NCI-H1092 (cell line): ENCODE data around the gene CCDC170.

ENCODE experiments used
- DNase-seq: peaks from one replicate; lab custom pipeline; 2025; lab: John Stamatoyannopoulos, UW

Gene CCDC170

DNA sequence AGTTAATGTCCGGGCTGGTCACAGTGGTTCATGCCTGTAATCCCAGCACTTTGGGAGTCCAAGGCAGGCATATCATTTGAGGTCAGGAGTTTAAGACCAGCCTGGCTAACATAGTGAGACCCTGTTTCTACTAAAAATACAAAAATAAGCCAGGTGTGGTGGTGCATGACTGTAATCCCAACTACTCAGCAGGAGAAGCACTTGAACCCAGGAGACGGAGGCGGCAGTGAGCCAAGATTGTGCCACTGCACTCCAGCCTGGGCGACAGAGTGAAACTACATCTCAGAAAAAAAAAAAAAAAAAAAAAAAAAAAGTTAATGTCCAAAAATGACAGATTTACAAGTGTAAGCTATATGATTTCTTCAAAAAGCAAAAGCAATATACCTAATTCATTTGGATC is 124.9 kb downstream of the CCDC170 start:
- no peak for DNase-seq

DNA sequence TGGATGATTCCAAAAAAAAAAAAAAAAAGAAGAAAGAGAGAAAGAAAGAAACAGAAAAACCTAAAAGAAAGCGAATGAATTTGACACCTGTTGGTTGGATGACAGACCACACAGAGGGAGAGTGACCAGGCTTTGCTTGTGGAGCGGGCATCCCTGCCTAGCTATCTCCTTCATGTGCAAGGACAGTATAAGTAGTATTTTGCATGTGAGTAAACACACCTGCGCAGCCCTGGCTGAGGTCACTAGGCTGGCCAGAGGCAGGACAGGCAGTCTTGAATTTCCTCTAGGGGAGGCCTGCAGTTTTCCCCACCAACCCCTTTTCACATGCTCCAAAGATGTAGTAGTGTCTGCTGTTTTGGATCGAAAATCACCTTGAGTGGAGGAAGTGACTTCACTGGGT is 126.4 kb downstream of the CCDC170 start:
- no peak for DNase-seq

DNA sequence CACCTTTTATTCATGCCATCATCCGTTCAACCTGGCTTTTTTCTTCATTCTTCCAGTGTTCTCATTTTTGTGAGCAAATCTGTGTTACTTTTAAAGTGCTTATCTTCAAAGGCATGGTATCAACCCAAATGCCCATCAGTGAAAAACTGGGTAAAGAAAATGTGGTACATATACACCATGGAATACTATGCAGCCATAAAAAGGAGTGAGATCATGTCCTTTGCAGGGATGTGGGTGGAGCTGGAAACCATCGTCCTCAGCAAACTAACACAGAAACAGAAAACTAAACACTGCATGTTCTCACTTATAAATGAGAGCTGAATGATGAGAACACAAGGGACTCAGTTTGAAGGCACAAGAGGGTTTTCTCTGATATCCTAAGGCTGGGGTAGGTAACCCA is 130.3 kb downstream of the CCDC170 start:
- no peak for DNase-seq

DNA sequence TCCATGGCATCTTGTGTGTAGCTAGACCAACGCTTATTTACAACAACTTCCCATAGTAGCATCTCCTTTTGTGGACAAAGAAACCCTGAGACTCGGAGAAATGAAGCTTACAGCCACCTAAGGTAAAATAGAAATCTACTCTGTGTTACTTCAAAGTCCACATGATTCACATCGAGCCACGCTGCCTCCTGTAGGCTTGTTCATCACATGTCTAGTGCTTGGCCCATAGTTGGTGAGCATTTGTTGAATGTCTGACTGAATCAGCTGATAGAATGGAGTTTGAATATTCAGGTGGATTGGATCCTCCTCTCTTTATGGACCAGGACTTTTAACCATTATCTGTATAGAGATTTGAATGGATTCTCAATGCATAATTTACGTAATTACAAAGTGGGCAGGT is 130.7 kb downstream of the CCDC170 start:
- no peak for DNase-seq

DNA sequence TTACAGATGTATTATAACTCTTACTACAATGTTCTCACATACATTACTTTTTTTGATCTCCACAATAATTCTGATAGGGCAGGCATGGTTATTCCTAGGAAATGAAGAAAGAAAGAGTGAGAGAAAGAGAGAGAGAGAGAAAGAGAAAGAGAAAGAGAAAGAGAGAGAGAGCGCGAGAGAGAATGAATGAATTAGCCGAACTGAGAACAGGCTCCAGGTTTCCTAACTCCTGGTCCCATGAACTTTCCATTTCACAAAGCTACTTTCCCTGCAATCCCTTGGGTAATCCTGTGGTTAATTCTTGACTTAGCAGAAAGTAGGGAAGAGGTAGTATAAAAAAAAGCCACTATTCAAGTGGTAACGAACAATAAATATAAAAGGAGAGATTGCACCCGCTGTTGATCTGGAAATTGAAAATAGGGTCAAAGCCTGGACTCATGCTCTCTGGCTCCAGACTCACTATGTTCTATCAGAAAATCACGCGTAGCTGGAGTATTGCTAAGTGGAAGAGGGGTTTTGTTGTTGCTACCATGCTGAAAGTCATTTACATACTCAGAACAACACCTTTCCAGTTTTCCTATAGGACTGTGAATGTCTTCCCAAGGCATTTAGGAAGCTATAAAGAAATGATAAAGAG is 131.2 kb downstream of the CCDC170 start:
- no peak for DNase-seq

DNA sequence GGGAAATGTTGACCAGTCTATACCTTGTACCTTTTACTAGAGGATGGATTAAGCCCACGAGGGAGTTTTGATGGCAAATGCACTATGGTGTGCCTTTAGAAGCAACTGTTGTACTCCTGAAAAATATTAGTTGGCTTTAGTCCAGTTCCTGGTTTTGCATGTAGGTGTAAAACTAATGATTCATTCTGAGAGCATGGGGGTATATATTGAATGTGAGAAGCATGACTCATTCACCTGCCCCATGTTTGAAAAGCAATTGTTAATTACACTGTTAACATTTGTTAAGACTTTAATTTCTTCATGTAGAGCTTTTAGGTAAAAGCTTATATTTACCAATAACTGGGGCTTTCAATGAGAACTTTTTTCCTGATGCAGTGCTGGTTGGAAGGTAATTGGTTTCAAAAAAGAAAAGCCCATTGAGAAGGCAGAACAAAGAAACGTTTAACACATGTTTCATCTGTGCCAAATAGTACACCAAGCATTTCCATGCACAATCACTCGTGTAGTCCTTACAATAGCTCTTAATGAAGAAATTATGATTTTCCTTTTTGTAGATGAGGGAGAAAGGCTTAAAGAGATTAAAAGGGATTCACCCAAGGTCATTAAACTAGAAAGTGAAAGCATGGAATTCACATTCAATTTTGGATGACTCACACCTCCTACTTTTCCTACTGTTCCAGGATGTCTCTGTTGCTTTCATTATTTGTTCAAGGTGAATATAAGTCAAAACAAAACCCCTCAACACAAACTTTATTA is 134.1 kb downstream of the CCDC170 start:
- DNase-seq: no peak

DNA sequence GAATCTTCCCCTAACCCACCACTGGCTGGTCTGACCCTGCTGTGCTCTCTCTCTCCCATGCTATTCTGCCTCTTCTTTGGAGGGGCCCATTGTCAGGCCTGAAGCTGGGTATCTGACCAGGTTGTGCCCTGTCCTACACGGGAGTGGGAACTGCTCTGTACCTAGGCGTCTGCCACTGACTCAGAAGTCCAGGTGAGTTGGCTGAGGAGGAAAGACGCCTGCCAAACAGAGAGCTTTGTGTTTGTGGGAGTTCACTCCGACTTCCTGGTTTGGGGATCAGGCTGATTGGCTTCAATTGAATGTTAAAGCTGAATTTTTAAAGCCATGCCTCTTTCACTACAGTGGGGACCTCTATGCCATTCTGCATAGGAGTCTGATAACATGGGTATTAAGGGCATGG is 136.0 kb downstream of the CCDC170 start:
- DNase-seq: no peak

DNA sequence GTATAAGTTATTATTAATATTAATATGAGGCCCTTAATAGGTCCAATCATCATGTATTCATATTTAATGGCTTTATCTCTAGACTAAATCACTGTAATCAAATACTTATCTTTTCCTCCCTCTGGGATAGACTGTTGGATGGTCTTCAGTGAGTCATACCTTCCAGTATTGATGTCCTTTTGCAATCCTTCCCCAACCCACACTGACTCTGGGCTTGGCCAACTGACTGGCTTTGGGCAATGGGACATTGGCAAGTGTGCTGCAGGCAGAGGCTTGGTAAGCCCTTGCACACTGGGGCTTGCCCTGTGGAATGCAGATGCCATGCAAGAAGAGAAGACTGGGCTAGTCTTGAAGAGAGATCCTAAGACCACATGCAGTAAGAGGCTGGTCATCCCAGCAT is 136.6 kb downstream of the CCDC170 start:
- no peak for DNase-seq

DNA sequence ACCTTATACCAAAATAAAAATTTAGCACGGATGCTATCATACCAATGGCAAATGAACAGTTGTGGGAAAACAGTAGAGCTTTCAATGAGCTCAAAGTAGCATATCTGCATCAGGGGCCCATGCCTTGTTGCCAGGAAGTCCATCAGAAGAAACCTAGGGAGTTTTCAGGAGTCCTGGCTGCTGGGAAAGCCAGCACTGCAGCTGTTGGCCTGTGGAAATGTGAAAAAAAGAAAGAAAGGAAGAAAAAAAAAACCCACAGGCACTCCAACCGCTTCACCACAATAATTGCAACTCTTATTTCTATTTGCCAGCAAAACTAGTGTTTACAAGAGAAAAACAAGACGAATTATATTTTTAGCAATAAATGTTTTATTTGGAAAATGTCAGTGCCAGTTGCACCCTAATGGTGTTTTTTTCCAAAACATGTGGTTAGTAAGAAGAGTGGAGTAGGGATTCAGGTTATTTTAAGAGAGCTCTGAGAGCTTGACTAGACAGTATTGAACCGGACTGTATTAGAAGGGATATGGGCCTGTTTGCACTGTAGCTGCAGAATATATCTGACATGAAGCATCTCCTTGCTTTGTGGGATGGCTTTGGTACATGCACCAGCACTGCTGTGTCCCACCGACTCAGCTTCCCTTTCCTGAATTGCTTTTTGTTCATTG is 137.3 kb downstream of the CCDC170 start:
- DNase-seq: no peak

DNA sequence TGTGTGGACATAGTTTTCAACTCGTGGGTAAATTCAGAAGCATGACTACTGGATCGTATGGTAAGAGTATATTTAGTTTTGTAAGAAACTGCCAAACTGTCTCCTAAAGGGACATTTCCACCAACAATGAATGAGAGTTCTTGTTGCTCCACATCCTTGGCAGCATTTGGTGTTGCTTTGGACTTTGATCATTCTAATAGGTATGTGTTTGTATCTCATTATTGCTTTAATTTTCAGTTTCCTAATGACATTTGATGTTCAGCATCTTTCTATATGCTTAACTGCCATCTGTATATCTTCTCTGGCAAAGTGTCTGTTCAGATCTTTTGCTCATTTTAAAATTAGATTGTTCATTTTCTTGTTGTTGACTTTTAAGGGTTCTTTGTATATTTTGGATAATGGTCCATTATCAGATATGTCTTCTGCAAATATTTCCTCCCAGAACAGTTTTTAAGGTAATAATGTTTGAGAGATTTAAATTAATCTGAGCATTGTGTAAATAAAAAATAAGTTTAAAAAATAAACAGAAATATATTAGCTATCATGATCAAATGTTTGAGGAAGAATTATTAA is 138.7 kb downstream of the CCDC170 start:
- DNase-seq: no peak

DNA sequence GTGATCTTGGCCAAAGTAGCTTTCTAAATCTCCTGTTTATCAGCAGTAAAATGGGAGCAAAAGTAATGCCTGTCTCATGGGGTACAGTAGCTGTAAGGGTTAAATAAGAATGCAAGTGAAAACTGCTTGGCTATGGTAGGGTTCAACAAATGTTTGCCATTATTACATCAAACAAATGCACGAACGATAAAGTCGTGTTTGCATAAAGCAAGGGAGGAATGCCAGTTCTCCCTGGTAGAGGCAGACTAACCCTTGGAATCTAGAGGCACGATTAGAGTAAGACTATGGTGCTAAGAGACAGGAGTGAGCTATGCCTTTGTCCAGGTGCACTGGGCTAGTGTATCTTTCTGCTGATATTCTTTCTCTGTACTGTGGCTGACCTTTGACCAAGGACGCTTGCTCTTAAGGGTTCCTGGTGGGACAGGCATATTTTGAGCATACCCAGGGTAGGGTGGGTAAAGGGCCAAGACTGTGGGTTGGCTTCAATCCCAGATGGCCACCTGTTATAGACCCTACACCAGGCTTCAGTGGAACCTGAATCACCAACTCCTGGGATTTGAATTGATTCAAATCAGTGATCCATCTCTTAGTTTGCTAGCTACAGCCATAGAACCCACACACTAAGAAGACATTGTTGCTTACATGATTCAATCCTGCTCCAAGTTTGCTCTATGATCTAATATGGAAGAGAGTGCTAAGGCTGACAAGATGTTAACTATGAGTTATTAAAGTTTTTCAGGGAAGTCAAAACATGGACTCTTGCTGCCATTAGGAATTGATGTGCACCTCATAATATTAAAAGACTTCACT is 139.9 kb downstream of the CCDC170 start:
- no peak for DNase-seq

DNA sequence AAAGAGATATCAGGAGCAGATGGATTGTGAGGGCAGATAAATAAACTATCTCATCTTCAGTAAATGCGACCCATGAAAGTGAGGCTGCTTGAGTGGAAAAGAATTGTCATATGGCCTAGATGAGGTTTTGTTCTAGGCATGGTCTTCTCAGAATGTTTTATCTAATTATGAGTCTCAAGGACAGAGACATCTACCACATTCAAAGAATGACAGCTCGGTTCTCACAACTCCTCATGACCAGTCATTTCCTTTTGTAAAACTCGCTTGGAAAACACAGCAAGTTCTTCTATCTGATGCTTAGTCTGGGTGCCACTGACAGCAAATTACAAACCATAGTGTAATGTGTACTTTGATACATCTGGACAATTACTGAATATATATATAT is 140.5 kb downstream of the CCDC170 start:
- DNase-seq: no peak

DNA sequence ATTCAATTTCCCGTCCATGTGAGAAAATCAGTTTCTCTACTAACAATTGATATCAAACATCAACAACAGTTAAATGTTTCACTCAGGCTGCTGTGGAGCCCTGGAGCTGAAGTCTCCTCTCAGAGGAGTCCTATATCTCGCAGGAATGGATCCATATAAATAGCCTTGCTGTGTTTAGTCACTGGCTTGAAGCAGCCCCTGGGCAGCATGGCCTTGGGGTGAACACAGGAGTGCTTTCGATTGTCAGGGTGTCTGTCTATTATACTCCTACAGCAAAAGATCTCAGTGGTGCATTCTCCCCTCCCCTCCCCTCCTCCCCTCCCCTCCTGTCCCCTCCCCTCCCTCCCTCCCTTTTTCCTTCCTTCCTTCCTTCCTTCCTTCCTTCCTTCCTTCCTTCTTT is 141.9 kb downstream of the CCDC170 start:
- no peak for DNase-seq

DNA sequence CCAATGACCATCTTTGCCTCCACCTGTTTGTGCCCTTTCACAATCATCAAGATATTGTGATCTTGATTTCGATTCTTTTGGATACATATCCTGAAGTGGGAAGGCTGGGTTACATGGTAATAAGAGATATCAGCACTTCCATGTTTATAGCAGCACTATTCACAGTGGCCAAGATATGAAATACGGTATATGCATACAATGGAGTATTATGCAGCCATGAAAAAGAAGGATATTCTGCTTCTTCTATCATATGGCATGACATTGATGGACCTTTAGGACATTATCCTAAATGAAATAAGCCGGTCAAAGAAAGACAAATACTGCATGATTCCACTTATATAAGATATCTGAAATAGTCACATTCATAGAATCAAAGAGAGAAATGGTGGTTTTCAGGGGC is 144.0 kb downstream of the CCDC170 start:
- DNase-seq: no peak

DNA sequence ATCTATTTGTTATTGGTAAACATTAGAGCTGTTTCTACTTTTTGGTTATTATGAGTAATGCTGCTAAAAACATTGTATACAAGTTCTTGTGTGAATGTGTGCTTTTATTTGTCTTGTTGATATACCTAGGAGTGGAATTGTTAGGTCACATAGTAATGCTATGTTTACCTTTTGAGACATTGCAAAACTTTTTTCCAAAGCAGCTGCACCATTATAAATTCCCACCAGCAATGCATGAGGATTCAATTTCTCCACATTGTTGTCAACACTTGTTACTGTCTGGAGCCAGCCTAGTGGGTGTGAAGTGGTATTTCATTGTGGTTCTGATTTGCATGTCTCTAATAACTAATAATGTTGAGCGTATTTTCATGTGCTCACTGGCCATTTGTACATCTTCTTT is 145.9 kb downstream of the CCDC170 start:
- no peak for DNase-seq

DNA sequence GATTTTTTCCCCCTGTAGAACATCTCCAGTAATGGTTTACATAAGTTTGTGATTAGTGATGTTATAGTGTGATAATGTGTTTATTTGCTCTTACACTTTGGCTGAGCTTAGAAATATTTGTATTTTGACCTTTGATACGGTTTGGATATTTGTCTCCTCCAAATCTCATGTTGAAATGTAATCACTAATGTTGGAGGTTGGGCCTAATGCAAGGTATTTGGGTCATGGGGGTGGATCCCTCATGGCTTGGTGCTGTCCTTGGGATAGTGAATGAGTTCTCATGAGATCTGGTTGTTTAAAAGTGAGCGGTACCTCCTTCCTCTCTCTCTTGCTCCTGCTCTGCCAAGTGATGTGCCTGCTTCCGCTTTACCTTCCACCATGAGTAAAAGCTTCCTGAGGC is 147.2 kb downstream of the CCDC170 start:
- DNase-seq: no peak

DNA sequence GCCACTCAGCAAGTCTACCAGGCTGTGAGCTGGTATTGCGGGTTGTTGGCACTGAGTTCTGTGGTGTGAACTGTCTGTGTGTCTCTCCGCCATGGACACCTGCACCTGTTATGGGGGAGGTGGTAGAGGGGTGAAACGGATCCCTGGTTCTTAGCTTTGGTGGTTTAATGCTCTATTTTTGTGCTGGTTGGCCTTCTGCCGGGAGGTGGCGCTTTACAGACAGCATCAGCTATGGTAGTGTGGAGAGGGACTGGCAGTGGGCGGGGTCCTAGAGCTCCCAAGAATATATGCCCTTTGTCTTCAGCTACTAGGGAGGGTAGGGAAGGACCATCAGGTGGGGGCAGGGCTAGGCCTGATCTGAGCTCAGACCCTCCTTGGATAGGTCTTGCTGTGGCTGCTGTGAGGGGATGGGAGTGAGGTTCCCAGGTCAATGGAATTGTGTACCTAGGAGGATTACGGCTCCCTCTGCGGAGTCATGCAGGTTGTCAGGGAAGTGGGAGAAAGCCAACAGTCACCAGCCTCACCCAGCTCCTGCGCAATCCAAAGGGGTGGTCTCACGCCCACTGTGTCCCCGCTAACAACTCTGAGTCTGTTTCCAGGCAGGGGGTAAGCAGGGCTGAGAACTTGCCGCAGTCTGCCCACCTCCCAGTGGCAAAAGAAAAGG is 154.3 kb downstream of the CCDC170 start:
- DNase-seq: no peak

DNA sequence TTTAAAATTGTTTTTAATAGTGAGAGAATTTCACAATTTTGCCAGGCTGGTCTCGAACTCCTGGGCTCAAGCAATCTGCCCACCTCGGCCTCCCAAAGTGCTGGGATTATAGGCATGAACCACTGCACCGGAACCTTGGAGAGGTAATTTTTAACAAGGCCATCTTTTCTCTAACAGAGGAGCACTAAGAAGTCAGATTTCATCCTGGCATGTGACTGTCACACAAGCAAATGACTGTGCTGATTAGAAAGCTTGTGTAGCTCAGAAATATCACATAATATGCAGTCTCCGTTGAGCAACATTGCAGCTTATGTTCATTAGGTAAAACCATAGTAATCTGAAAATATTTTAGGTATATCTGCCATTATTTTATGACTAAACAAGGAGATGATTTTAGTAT is 156.0 kb downstream of the CCDC170 start:
- DNase-seq: no peak

DNA sequence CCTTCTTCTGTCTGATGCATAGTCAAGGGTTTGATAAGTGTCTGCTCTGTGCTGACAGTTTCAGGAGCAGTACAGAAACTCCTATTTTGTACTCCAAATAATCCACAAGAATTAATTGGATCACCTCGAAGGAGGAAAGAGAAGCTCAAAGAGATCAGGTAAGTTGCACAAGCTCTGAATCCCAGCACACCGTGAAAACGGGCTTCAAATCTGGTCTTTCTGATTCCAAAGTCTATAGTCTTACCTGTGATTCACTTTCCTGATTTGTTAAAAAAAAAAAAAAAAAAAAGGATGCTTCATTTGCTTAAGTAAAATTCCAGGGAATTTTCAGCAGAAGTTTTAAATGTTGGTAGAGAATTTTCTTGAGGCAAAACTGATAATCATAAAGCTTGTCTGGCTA is 157.8 kb downstream of the CCDC170 start:
- DNase-seq: no peak

DNA sequence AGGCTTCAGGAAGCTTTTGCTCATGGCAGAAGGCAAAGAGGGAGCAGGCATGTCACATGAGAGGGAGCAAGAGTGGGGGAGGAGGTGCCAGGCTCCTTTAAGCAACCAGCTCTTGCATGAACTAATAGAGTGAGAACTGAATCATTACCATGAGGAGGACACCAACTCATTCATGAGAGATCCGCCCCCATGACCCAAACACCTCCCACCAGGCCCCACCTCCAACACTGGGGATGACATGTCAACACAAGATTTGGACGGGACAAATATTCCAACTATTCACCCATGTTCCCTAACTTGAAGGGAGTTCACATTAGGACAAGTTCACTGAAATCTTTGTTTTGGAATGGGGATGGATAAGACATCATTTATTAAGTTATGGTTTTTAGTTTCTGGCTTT is 158.5 kb downstream of the CCDC170 start:
- DNase-seq: no peak

DNA sequence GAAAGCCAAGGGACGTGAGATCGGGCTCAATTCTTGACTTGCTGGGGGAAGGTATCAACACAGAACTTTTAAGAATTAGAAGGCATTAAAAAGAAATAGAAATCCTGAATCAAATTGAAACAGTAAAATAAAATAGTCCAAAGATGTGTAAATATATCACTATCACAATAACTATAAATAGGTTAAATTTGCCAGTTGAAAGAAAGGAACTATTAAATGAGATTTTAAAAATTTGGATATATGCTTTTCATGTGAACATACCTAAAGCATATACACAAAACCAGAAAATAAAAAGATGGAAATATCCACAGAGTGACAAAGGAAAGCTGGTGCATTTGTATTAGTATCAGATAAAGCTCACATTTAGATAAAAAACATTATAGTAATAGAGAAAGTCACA is 161.3 kb downstream of the CCDC170 start:
- DNase-seq: no peak

DNA sequence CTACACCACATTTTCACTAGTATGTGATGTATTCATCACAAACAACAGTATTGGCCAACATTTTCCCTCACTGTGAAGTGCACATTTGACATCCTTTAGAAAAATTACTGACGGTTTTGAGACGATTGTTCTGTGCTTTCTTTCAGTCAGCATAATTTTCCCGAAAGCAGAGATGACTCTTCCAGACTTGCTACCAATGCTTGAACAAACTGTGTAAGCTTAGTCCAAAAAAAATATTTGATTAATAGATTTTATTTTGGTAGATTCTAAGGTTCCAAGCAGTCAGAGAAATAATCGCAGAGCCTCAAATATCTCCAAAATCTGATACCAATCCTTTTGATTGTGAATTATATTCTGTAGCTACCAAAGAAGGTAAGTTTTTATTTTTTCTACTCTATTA is 162.6 kb downstream of the CCDC170 start:
- no peak for DNase-seq
